Iris pigment epithelial cell (primary cell): ENCODE measurements around the gene AP5Z1.

ENCODE experiments used
- DNase-seq: peaks from one replicate; pipeline ENCODE4 v3.0.0-alpha.2; 2011; ENCODE audit warnings: low read depth

AP5Z1 gene

GRCh38 chr7:4745971-4746919 lies 29.2 kb upstream of the AP5Z1 start:
- DNase-seq: peak; percentile 86

DNA sequence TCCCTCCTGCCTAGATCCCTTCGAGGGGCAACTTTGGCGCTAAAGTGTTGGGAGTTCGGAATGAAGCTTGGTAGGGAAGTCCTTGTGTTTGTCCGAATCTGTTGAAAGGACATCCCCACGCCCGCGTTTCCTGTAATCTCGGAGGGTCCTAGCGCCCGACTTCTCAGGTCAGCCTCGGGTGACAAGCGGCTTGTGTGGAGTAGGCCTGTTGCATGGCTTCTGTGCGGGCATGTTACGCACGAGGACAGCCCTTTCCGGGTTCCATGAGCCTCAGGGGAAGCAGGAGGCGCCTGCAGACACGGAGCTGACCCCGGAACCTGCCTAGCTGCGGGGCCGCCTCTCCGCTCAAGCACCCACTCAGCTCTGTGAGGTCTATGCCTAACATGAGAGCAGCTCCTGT lies 28.4 kb upstream of the AP5Z1 start:
- DNase-seq: no peak

DNA sequence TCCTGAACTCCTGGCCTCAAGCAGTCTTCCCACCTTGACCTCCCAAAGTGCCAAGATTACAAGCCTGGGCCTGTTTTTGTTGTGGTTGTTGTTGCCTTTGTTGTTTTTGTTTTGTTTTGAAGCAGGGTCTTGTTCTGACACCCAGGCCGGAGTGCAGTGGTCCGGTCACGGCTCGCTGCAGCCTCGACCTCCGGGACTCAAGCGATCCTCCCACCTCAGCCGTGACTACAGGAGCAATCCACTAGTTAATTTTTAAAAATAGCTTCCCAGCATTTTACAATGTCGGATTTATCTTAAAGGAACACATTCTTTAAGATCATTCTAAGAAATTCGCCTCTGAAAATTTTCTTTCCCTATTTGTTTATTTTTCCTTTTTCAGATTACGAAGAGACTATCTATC lies 27.7 kb upstream of the AP5Z1 start:
- no peak for DNase-seq

DNA sequence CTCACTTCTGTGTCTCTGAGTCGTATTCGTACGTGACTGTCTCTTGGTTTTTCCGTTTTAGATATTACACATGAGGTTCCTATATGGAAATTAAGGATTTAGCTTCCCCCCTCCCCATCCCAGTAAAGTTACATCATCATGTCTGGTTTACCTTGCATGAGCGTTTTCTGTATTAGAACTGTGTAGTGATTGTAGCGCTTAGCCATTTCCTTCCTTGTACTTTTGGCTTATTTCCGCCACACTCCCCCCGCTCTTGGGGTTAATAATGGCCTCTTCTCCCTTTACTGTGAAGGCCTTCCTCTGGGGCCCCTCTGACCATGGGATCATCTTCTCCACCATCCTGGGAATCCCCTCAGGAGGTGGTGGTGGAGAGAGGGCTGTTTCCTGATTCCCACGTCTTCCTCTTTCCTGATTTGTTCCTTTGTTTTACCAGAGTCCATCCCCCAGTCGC lies 27.2 kb upstream of the AP5Z1 start:
- DNase-seq: no peak

- no peak for DNase-seq
These were observed 26.1 kb upstream of the AP5Z1 start for GRCh38 chr7:4749363-4749762.

DNA sequence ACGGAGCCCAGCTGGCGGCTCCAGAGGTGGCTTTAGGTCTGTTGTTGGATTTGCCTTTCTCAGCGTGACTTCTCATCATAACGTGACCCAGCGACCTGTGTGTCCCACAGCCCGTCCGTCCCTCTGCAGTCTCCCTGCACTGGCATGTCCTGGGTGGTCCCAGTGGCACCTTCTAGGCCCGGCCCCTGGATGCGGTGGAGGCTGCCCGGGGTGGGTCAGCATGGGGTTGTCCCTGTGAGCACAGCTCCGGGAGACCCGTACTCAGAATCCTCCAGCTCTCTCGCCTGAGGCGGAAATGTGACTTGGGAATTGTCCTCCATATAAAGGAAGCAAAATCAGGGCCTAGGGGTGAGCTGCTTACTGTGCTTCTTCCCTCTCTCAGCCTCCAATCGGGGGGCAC lies 25.6 kb upstream of the AP5Z1 start:
- DNase-seq: no peak

DNA sequence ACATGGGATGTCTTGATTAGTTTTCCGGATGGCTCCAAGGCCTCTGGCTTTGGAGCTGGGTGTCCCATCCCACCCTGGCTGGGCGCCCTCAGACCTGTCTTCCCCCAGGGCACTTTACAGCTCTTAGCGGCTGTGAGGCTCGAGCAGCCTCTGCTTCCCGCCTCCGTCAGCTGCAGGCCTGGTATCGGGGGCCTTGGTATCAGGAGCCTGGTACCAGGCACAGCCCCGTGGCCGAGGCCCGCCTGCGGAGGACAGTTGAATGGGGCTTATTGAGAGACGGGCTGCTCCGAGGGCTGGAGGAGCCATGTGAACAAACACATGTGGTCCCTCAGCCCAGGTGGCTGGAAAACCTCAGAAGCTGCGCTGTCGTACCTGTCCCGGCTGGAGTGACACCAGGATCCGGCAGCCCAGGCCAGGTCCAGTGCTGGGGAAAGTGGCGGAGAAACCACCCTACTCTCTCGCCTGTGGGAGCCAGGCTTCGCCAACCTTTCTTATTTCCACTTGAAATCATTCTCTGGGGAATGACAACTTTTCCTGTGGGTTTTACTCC lies 23.9 kb upstream of the AP5Z1 start:
- no peak for DNase-seq

DNA sequence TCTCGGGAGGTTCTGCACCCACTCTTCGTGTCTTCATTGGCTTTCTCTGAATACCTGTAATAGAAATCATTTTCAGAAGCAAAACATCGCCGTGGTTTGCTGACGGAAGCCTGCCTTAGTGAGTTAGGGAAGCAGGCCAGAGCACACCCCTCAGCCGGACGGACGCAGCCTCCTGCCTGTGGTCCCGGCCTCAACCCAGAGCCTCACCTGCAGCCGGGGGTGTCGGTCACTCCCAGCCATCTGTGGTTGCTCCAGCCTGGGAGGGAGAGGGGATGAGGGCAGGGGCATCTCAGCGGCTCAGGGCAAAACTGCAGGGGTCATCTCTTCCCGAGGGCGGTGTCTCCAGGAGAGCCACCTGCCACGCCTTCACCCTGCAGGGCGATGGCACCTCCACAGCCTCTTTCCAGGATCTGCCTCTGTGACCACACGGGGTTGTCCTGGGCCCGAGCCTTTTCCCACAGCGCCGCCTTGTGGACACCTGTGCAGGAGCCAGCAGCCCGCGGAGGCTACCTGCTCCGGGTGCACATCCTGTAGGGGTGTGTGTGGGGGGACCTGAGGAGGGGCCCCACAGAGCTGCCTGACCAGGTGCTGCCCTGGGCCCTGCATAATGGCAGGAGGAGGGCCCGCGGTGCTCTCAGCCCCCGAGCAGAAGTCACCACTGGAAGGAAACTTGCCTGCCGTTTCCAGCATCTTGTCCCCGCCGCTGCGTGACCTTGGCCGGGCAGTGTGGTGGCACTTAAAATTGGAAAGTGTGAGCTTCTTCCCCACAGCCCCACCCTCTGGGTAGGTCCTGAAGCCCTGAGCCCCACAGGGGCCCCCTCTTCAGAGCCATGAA lies 21.6 kb upstream of the AP5Z1 start:
- peak; percentile 36 for DNase-seq

DNA sequence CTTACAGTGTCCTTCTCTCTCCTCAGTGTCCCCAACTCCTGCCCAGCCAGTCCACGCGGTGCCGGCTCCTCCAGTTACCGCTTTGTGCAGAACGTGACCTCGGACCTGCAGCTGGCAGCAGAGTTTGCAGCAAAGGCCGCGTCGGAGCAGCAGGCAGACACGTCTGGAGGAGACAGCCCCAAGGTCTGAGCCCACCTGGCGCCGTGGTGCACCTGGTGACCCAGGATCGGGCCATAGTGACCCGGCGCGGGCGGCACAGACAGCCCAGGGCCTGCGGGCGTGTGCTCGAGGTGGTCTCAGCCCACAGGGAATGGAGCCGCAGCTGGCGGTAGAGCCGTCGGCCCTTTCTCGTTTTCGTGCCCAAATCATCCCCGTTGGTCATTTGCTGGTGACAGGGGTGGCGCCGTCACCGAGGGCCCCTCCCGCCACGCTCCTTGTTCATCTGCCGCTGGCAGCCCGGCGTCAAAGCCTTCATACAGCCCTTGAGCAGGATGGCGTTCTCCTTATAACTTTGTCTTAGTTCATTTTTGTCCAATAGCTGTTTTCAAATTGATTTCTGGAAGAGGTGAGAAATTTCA lies 20.9 kb upstream of the AP5Z1 start:
- DNase-seq: no peak

- no peak for DNase-seq
These were observed 20.4 kb upstream of the AP5Z1 start for GRCh38 chr7:4755045-4755444.

- DNase-seq: no peak
These were observed 17.3 kb upstream of the AP5Z1 start for GRCh38 chr7:4758111-4758510.

DNA sequence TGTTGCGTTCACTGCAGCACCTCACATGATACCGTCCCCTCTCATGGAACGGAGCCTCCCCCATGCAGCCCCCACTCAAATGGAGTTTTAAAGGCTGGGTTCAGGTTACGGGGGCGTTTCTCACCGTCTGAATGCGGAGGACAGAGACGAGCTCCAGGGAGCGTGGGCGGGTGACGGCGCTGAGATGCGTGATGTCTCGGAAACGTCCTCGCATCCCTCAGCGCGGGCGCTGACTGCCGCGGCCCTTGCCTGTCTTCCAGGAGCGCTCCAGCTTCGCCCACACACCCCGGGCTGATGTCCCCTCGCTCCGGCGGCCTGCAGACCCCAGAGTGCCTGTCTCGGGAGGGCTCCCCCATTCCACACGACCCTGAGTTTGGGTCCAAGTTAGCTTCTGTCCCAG lies 16.6 kb upstream of the AP5Z1 start:
- DNase-seq: no peak

DNA sequence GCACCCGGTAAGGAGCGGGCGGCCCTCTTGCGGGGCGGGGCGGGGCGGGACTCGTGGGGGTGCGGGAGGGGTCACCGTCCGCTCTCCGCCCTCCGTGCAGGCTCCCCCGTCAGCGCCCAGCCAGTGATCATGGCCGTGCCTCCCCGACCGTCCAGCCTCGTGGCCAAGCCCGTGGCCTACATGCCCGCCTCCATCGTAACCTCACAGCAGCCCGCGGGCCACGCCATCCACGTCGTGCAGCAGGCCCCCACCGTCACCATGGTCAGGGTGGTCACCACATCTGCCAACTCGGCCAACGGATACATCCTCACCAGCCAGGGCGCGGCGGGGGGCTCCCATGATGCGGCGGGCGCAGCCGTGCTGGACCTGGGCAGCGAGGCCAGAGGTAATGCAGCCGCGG lies 16.2 kb upstream of the AP5Z1 start:
- no peak for DNase-seq

DNA sequence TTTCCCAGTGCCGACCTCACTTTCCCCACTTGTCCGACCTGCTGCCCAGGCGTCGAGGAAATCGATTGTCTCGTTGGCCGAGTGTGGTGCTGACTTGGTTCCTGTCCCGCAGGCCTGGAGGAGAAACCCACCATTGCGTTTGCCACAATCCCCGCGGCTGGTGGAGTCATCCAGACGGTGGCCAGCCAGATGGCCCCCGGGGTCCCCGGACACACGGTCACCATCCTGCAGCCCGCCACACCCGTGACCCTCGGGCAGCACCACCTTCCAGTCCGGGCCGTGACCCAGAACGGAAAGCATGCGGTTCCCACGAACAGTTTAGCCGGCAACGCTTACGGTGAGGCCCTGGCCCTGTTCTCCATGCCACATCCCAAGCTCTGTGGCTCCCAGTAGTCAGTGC lies 14.5 kb upstream of the AP5Z1 start:
- no peak for DNase-seq

- DNase-seq: no peak
These were observed 13.0 kb upstream of the AP5Z1 start for GRCh38 chr7:4762121-4763055.

GRCh38 chr7:4763091-4763793 lies 12.2 kb upstream of the AP5Z1 start:
- DNase-seq: no peak

- DNase-seq: no peak
These were observed 11.6 kb upstream of the AP5Z1 start for GRCh38 chr7:4763794-4764185.

GRCh38 chr7:4764402-4765007 lies 10.9 kb upstream of the AP5Z1 start:
- peak; percentile 12 for DNase-seq

DNA sequence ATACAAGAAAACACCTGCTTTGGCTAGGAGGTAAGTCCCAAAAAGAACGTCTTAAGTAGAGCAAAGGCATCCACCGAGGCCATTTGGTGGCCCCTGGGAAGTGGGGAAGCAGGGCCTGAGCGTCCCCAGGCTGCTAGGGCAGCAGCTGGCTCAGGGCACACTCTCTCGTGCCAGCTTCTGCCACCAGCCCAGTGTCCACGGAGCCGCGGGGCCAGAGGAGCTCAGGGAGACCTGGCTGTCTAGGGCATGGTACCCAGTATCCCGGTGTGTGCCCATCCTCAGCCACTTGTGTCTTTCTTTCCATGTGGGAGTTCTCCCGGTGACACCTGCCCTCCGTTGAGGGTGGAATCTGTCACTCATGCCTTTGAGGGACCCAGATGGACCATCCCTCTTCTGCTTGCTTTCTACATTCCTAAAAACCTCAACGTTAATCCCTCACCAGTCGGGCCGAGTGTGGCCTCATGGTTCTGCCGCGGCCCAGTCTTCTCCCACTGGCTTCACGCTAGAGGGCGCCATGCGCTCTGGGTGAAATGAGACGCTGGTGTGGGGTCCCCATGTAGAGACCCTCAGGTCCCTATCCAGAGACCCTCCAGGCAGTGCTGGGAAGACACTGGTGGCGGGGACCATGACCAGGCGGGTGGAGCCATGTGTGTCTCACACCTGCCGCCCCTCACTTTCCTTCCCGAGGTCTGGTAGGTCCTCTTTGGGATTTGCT lies 9.5 kb upstream of the AP5Z1 start:
- DNase-seq: no peak
